Keratinocyte (primary cell): ENCODE results near the gene SLC46A3. TPM values are rescaled to one million over a fixed set of nuclear protein-coding genes. Genes with fewer than 3 reads are reported as not detected.
"Not testable (repeated sequence)": the region's sequence is repeated elsewhere in the genome, so short reads cannot be mapped to it uniquely, and the experiment has no call there.

Experiments
- DNase-seq: peaks from one replicate; pipeline ENCODE4 v3.0.0-alpha.2; 2011; ENCODE audit warnings: low read depth, missing footprints, low spot score
- FAIRE-seq: peaks from 2 replicates; lab custom pipeline; 2011; peaks lifted over from hg19 to GRCh38; lab: Jason Lieb, UNC
- H2AFZ ChIP-seq: 2 replicates; pipeline ENCODE4 v1.6.0; 2012; ENCODE audit warnings: low read length, control low read depth, inconsistent platforms; ENCODE audit not compliant: control insufficient read depth
- H3K27ac ChIP-seq: 2 replicates; pipeline ENCODE4 v1.5.1; 2011; ENCODE audit warnings: low read length; ENCODE audit not compliant: control insufficient read depth, insufficient read depth
- H3K27me3 ChIP-seq: 3 replicates; pipeline ENCODE4 v1.6.0; 2011; ENCODE audit warnings: low read length; ENCODE audit not compliant: control insufficient read depth, insufficient read depth; ENCODE audit errors: extremely low read depth
- H3K36me3 ChIP-seq, 2 experiments: 2 replicates in 1 of 2; 3 replicates in 1 of 2; pipeline ENCODE4 v1.5.1; 2011; ENCODE audit warnings: low read length in 2 of 2, mild to moderate bottlenecking in 1 of 2; ENCODE audit not compliant: control insufficient read depth in 2 of 2, insufficient read depth in 2 of 2; ENCODE audit errors: extremely low read depth in 1 of 2
- H3K4me1 ChIP-seq: 3 replicates; pipeline ENCODE4 v1.5.1; 2011; ENCODE audit warnings: low read length; ENCODE audit not compliant: control insufficient read depth, insufficient read depth; ENCODE audit errors: extremely low read depth
- H3K4me2 ChIP-seq: 3 replicates; pipeline ENCODE4 v1.6.0; 2011; ENCODE audit warnings: low read depth, low read length; ENCODE audit not compliant: control insufficient read depth, insufficient read depth; ENCODE audit errors: extremely low read depth
- H3K4me3 ChIP-seq, 3 experiments: fragments of 200-600 bp in 1 of 3; sonication (generic) in 1 of 3; 2 replicates in 2 of 3; 3 replicates in 1 of 3; pipeline ENCODE4 v1.5.1; 2011 to 2016; ENCODE audit warnings: low read length in 3 of 3, mild to moderate bottlenecking in 3 of 3, control low read depth in 2 of 3, inconsistent platforms in 1 of 3, low read depth in 1 of 3, mixed read lengths in 1 of 3, mixed run types in 1 of 3, moderate library complexity in 1 of 3; ENCODE audit not compliant: control insufficient read depth in 2 of 3, insufficient read depth in 2 of 3; ENCODE audit errors: extremely low read depth in 1 of 3
- H3K79me2 ChIP-seq: 2 replicates; pipeline ENCODE4 v1.6.0; 2012; ENCODE audit warnings: low read length; ENCODE audit not compliant: control insufficient read depth, insufficient read depth
- H3K9ac ChIP-seq: 3 replicates; pipeline ENCODE4 v1.6.0; 2011; ENCODE audit warnings: low read length; ENCODE audit not compliant: control insufficient read depth, insufficient read depth; ENCODE audit errors: extremely low read depth
- H3K9me1 ChIP-seq: 3 replicates; pipeline ENCODE4 v1.6.0; 2011; ENCODE audit warnings: low read length; ENCODE audit not compliant: control insufficient read depth, insufficient read depth; ENCODE audit errors: extremely low read depth
- H3K9me3 ChIP-seq: 2 replicates; pipeline ENCODE4 v1.5.1; 2012; ENCODE audit warnings: low read depth, low read length; ENCODE audit not compliant: control insufficient read depth
- H4K20me1 ChIP-seq: 3 replicates; pipeline ENCODE4 v1.6.0; 2011; ENCODE audit warnings: low read length; ENCODE audit not compliant: control insufficient read depth, insufficient read depth; ENCODE audit errors: extremely low read depth
- EZH2 ChIP-seq: IDR thresholded peaks from one replicate; pipeline ENCODE4 v1.6.1; 2012; ENCODE audit warnings: inconsistent platforms, mild to moderate bottlenecking, low read length, moderate library complexity
- dilution Hi-C: fragments of 300-500 bp; cut with MboI; formaldehyde crosslinking; loops from one replicate; pipeline ENCODE4 v1.7.0; 2020; ENCODE audit warnings: low sequenced_read_pairs; ENCODE audit not compliant: extremely low pct_ligation_motif_present
- polyA plus RNA-seq, 5 experiments: library from polyadenylated mRNA; depleted of rRNA in 3 of 5; stranded (reverse) in 3 of 5; stranded (forward) in 1 of 5; unstranded in 1 of 5; fragments of >200 nt; gene quantifications; 1 replicate in 1 of 5; 2 replicates in 3 of 5; 3 replicates in 1 of 5; pipeline versions ENCODE4 v1.2.1 to v1.2.3, GENCODE V29; 2011 to 2012; ENCODE audit warnings: missing spikeins in 2 of 5, low read depth in 1 of 5, low replicate concordance in 1 of 5
- TF ChIP-seq, protein P1 (sequence below), 3 experiments: IDR thresholded peaks in 1 of 3; conservative IDR thresholded peaks in 1 of 3; optimal IDR thresholded peaks in 1 of 3; 2 replicates in 2 of 3; 3 replicates in 1 of 3; pipeline versions ENCODE3 to v1.5.1; 2011; ENCODE audit warnings: low read length in 3 of 3, mild to moderate bottlenecking in 3 of 3, moderate library complexity in 2 of 3, control low read depth in 1 of 3, inconsistent platforms in 1 of 3; ENCODE audit not compliant: insufficient read depth in 2 of 3; ENCODE audit errors: extremely low read depth in 1 of 3

SLC46A3 gene
- polyA plus RNA-seq, 1 donor (not counting 4 experiments of a cell fraction or from before 2014, with no cell fraction given), result 14.1 TPM

- H3K79me2 ChIP-seq, result no peaks in the 10 kb centered on the region
- no peaks in the 10 kb centered on the region for H4K20me1 ChIP-seq
- TF ChIP-seq EZH2, result no peak
- TF ChIP-seq, protein P1, sequence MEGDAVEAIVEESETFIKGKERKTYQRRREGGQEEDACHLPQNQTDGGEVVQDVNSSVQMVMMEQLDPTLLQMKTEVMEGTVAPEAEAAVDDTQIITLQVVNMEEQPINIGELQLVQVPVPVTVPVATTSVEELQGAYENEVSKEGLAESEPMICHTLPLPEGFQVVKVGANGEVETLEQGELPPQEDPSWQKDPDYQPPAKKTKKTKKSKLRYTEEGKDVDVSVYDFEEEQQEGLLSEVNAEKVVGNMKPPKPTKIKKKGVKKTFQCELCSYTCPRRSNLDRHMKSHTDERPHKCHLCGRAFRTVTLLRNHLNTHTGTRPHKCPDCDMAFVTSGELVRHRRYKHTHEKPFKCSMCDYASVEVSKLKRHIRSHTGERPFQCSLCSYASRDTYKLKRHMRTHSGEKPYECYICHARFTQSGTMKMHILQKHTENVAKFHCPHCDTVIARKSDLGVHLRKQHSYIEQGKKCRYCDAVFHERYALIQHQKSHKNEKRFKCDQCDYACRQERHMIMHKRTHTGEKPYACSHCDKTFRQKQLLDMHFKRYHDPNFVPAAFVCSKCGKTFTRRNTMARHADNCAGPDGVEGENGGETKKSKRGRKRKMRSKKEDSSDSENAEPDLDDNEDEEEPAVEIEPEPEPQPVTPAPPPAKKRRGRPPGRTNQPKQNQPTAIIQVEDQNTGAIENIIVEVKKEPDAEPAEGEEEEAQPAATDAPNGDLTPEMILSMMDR (optimal IDR thresholded peaks at IDR 0.05 in 1 of 3, IDR thresholded peaks at IDR 0.05 in 1 of 3, conservative IDR thresholded peaks at IDR 0.05 in 1 of 3; ENCODE audit: extremely low read depth in 1 of 3, insufficient read depth in 2 of 3, low read length in 3 of 3), result no peak
- H3K9me1 ChIP-seq, result no peaks in the 10 kb centered on the region
- H3K4me1 ChIP-seq, result no peaks in the 10 kb centered on the region
- no peak overlapping the region for H3K4me2 ChIP-seq
- no peak overlapping the region for H3K4me3 ChIP-seq
- H3K9me3 ChIP-seq, result no peaks in the 10 kb centered on the region
- DNase-seq (no peak), FAIRE-seq (no peak)
- no peak overlapping the region for H2AFZ ChIP-seq
- H3K9ac ChIP-seq, result no peak overlapping the region
- peaks cover 3 to 4% of the 10 kb centered on the region in 2 experiments for H3K36me3 ChIP-seq
- dilution Hi-C loops, result loop anchor here (25.0 kb wide), 1 partner anchor 90 kb away; no protein-coding TSS in a partner anchor
- H3K27me3 ChIP-seq, result no peaks in the 10 kb centered on the region
- no peak overlapping the region for H3K27ac ChIP-seq
Measured at GRCh38 chr13:28697441-28697840, 21.3 kb downstream of the SLC46A3 start.

DNA sequence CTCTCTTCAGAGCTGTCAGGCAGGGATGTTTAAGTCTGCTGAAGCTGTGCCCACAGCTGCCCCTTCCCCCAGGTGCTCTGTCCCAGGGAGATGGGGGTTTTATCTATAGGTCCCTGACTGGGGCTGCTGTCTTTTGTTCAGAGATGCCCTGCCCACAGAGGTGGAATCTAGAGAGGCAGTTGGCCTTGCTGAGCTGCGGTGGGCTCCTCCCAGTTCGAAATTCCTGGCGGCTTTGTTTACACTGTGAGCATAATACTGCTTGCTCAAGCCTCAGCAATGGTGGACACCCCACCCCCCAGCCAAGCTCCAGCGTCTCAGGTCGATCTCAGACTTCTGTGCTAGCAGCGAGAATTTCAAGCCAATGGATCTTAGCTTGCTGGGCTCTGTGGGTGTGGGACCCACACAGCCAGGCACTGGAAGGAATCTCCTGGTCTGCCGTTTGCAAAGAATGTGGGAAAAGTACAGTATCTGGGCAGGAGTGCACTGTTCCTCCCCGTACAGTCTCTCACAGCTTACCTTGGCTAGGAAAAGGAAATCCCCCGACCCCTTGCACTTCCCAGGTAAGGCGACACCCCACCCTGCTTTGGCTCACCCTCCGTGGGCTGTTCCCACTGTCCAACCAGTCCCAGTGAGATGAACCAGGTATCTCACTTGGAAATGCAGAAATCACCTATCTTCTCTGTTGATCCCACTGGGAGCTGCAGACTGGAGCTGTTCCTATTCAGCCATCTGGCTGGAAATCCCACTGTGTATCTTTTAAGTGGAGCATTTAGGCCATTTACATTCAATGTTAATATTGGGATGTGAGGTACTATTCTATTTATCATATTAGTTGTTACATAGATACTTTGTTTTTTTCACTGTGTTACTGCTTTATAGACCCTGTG, 24.9 kb downstream of the SLC46A3 start:
- H2AFZ ChIP-seq, H3K79me2 ChIP-seq, FAIRE-seq, H3K4me1 ChIP-seq, H3K27ac ChIP-seq, H3K9ac ChIP-seq, H4K20me1 ChIP-seq, H3K9me3 ChIP-seq, H3K4me3 ChIP-seq, H3K9me1 ChIP-seq, H3K36me3 ChIP-seq, H3K4me2 ChIP-seq, DNase-seq, H3K27me3 ChIP-seq: not testable (repeated sequence)
- dilution Hi-C loops, result loop anchor here (25.0 kb wide), 1 partner anchor 93 kb away; no protein-coding TSS in a partner anchor
